AG08395 (cell line): ENCODE data around the gene C6orf120.

Experiments used
- DNase-seq: peaks from one replicate; pipeline ENCODE4 v3.0.0; 2012; ENCODE audit warnings: mixed read lengths, low spot score

Gene C6orf120

DNA sequence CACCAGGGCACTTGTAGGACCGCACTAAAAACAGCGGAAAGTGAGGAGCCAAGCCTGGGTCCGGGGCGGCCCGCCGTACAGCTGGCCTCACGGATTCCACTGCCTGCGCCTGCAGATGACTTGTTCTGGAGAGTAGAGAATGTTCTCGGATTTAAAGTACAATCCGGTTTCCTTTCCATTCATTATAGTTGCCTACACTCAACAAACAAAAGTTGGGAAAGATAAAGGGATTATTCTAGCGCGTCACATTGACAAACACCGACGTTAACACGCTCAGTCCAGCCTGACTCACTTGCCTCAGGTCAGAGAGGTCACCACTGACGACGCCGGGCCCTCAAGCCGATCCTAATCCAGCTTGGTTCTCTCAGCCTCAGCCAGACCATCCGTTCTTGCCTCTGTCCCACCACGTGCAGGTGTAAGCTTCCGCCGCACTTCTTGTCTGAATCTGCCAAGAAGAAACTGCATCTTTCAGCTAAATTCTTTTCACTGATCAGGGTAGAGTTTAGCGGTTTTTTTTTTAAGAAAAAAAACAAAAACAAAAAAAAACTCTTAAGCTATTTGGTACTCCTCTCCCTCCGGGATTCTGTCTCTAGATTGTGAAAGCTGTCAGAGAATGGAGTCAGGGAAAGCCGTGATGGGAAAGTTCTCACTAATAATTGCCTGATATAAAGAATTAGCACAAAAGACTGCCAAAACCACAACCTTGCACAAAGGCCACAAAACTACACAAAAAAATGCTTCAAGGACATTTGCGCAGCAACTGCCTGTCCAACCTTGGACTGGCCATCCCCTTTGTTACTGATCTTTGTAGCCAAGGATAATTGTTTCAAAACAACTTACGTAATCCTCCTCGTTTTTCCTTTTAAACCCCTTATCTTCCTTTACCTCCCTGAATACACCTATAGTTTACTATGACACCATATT is 23.5 kb downstream of the C6orf120 start:
- peak; percentile 61 for DNase-seq

DNA sequence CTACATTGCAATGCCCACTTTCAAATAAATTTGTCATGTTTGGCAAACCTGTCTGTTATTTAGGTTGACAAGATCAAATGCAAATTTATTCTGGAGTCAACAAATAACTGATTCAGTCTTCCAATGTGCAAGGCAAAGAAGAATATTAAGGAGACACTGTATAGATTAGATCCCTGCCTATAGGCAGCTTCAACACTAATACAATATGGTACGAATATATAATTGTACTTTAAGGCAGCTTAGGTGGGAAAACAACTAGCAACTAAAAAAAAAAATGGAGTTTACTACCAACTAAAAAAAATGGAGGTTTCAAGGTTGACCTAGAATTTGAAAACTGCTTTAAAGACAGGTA is 24.1 kb downstream of the C6orf120 start:
- DNase-seq = no peak

DNA sequence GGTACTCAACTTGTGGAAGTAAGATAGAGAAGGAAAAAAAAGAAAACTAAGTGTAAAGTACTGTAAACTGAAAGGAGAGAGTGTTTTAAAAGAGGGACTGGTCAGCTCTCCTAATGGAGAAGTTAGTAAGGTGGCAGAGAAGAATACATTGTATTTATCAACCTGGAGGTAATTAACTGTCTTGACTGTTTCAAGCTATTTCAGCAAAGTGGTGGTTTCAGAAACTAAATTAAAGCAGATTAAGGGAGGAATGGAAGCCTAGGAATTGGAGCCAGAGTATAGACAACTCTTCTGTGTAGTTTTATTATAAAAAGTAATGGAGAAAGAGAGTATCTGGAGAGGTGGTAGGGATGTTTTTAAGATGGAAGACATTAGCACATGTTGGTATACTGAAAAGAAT is 25.0 kb downstream of the C6orf120 start:
- DNase-seq = no peak

DNA sequence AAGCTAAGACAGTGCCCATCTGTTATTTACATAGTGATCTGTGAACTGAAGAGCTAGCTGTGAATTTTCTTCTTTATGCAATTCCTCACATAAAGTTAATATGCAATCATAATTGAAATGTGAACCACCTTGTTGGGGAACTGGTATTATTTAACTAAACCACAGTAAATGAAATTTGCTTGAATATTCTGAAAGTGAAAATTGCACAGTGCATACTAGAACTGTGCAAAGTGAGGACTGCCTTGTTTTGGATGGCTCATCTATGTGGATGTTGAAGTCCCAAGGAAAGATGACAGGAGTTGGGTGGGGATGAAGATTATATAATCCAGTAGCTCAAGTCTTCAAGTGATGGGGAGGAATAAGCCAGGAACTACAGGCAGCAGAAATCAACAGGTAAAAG is 28.0 kb downstream of the C6orf120 start:
- no peak for DNase-seq

DNA sequence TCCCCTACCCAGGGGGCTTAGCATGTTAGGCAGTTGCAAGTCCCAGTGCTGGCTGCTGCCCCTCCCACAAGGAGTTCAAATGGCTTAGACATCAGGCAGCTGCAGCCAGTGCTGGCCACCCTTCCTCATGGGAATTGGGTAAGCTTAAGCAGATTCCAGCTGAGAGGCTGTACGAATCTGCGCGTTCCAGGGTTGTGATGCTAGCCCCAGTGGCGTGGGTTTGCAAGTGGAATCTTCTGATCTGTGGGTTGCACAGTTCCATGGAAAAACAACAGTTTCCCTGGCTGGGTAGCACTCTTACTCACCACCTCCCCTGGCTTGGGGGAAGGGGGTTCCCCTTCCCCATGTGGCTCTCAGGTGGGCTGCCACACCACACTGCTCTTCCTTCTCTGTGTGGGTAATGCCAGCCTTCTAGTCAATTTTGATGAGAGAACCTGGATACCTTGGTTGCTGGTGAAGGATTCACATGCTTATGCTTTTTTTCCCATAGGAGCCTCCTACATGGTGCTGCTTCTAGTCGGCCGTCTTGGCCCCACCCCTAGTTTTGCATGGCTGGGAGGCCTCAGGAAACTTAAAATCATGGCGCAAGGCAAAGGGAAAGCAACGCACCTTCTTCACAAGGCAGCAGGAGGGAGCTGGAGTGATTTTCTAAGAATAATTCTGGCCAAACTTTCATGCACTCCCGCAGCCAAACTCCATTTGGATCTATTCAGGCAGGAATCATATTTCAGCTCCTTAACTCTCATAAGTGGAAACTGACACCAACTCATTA is 36.5 kb downstream of the C6orf120 start:
- no peak for DNase-seq

DNA sequence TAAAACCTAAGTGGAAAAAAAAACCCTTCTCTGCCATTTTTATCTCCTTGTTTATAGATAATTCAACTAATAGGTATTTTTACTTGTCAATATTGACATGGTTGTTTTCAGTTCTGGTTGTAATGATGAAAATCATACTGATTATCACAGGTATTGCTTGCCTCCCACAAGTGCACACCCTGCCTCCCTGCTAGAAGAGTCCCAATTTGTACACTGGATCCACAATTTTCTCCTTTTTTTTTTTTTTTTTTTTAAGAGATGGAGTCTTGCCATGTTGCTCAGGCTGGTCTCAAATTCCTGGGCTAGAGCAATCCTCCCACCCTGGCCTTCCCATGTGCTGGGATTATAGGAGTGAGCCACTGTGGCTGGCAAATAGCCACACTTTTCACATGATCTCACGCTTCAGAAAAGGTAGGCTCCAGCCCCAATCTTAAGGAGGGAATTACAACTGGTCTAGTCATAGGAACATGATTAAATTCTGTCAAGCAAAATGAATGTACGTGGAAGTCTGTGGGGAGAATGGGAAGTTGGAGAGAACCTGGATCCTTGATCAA is 37.1 kb downstream of the C6orf120 start:
- DNase-seq = no peak

DNA sequence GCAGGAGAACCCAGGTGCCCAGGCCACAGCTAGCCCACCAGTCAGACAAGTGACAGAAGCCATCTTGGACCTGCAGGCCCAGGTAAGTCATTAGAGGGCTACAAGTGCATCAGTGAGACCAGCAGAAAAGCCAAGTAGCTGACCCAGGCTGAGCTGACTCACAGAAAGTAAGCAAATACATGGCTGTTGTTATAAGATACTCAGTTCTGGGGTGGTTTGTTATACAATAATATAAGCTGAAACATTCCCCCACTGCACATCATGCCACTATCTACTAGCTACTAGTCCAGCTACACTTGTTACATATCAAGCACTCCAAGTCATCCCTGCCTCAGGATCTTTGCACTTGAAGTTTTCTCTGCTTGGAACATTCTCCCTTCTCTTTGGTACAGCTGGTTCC is 39.4 kb downstream of the C6orf120 start:
- DNase-seq = no peak

DNA sequence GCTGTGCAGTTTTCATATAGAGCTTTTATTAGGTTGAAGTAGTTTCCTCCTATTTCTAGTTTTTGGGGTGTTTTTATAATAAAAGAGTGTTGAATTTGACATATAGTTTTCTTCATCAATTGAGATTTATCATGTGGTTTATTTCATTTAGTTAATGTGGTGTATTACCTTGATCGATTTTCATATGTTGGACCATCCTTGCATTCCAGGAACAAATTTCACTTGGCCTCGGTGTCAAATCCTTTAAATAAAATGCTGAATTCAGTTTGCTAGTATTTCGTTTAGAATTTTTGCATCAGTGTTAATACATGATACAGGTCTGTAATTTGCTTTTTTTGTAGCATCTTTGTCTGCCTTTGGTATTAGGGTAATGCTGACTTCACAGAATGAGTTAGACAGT is 43.5 kb downstream of the C6orf120 start:
- no peak for DNase-seq

DNA sequence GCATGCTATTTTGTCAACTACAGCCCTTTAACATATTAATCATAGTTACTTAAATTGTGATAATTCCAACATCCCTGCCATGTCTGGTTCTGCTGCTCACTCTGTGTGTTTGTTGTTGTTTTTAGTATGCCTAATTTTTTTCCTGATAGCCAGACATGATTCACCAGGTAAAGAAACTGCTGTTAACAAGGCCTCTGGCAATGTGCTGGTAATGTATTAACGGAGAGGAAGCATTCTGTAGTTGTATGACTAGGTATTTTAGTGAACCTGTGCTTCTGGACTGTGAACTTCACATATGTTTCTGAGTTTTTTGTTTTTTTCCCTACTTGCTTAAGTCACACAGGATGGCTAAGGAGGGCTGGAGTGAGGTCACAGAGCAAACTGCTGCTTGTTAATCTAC is 44.6 kb downstream of the C6orf120 start:
- no peak for DNase-seq

DNA sequence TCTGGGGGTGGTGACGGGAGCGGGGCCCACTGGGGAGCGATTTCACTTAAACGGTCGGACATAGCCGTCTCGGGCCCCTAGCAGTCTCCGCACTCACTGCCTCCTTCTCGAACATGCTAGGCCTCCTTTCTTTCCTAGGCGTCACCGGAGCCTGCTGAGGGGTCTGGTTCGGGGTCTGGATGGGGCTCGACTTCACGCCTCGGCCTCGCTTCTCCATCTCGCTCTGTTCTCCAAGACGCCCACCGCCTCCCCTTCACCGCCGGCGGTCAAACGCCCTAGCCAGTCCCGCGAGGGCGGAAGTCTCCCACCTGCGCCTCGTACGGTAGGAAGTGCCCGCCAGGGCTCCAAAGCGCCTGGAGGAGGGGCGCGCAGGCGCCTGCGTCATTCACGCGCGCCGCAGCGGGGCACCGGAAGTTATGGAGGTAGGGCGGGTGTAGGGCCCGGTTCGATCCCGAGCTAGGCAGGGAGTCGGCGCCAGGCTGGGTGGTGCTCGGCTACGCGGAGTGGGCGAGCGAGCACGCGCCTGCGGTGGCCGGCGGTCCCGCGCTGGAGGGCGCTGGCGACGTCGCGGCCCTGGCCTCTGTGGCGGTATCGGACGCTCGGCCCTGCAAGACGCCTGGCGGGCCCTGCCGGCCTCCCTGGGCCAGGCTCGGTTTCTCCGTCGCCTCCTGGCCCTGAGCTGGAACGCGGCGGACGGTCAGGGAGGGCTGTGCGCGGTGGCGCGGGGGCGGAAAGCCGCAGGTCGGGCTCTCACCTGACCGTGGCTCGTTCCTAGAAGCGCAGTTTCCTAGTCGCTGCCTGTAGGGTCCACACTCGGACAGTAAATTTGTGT is 49.5 kb downstream of the C6orf120 start, which contains the start of the genes DYNLT2 and ERMARD:
Gene DYNLT2, minus strand, starts transcription at position 331 of the 832 bp plus-strand sequence. Its CDS starts 114 bp downstream, at position 217.
Gene ERMARD, plus strand, starts transcription at position 381 of the 832 bp plus-strand sequence. Its CDS starts 36 bp downstream, at position 417.
- DNase-seq = peak; percentile 97

DNA sequence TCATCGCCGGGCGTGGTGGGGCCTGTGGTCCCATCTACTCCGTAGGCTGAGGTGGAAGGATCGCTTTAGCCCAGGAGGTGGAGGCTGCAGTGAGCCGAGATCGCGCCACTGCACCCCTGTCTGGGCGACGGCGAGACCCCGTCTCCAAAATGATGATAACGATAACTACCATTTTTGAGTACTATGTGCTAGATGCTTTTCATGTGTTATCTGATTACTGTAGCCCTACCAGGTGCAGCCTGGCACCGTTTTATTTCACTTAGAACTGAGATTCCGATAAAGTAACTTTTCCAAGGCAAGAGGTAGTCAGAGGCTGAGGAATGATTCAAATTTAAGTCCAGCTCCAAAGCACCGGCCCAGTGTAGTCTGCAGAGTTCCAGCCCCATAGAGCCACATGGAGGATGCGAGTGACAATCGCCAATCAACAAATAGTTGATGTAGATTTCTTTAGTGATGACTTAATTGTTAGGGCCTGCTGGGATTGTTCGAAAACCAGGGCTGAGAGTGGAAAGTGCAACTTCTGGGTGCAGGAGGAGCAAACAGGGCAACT is 50.2 kb downstream of the C6orf120 start:
- no peak for DNase-seq
